Coronary artery (tissue), 2 donors: ENCODE data around the gene PRODH2.

ENCODE experiments used
- DNase-seq: peaks from one replicate; pipeline ENCODE4 v3.0.0-alpha.2; 2017; ENCODE audit warnings: low spot score
- H3K27ac ChIP-seq, 2 donors: fragments of 200-600 bp; sonication (generic); one replicate each; pipeline ENCODE4 v1.5.1; 2016 to 2019
- H3K4me3 ChIP-seq: fragments of 200-600 bp; sonication (generic); 2 replicates; pipeline ENCODE4 v1.5.1; 2016; ENCODE audit warnings: mild to moderate bottlenecking, moderate library complexity
- CTCF ChIP-seq: fragments of 200-600 bp; sonication (generic); IDR thresholded peaks from one replicate; pipeline ENCODE4 v1.5.1; 2019; ENCODE audit warnings: antibody characterized with exemption

Gene PRODH2

GRCh38 chr19:35822579-35822978 lies 9.9 kb upstream of the PRODH2 start:
- no peak overlapping the region for H3K4me3 ChIP-seq
- H3K27ac ChIP-seq, result no peak overlapping the region
- DNase-seq, result no peak
- TF ChIP-seq CTCF, result no peak

DNA sequence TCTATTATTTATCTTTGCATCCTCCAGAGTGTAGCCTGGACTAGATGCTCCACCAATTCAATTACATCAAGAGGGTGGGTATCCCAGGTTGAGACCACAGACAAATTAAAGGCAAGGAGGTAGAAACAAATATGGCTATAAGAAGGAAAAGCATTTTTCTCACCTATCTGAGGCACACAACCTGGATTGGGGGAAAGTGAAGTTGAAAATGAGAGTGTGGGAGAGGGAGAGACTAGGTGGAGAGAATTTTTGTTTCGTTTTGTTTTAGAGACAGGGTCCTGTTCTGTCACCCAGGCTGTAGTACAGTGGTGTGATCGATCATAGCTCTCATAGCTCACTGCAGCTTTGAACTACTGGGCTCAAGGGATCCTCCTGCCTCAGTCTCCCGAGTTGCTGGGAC lies 5.8 kb upstream of the PRODH2 start:
- Histone ChIP-seq H3K27ac (no peak overlapping the region), H3K4me3 (no peak overlapping the region)
- DNase-seq, result no peak
- TF ChIP-seq CTCF, result no peak

DNA sequence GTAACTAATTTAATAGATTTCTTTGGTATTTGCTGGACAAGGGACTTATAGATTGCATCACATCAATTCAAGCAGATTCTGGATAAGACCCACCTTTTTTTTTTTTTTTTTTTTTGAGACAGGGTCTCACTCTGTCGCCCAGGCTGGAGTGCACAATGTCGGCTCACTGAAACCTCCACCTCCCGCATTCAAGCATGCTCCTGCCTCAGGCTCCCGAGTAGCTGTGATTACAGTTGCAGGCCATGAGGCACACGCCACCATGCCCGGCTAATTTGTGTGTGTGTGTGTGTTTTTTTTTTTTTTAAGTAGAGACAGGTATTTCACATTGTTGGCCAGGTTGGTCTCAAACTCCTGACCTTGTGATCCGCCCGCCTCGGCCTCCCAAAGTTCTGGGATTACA lies 4.2 kb upstream of the PRODH2 start:
- TF ChIP-seq CTCF, result no peak
- no peak for DNase-seq

GRCh38 chr19:35816262-35816661 lies 3.6 kb upstream of the PRODH2 start:
- DNase-seq, result no peak
- H3K27ac ChIP-seq, result no peak overlapping the region
- no peak for TF ChIP-seq CTCF
- no peak overlapping the region for H3K4me3 ChIP-seq

More for the DNA sequence above, 4.2 kb upstream of the PRODH2 start:
- Histone ChIP-seq H3K27ac (no peak overlapping the region), H3K4me3 (no peak overlapping the region)

- TF ChIP-seq CTCF, result no peak
- Histone ChIP-seq H3K27ac (no peak overlapping the region), H3K4me3 (no peak overlapping the region)
- DNase-seq, result no peak
Observed at GRCh38 chr19:35813043-35813890, 622 bp upstream of the PRODH2 start.

- Histone ChIP-seq H3K4me3 (no peak overlapping the region), H3K27ac (no peak overlapping the region)
- DNase-seq, result no peak
- no peak for TF ChIP-seq CTCF
Observed at GRCh38 chr19:35811317-35812219, 1.1 kb downstream of the PRODH2 start.
